GM10248 (cell line): ENCODE data around the gene SMURF2.

Source experiments
- CTCF ChIA-PET: fragments of 300-600 bp; sonication (Branson Sonifier 250); formaldehyde crosslinking; extraction: SDS; loops from one replicate; lab custom pipeline; 2021; ENCODE audit warnings: antibody characterized with exemption; lab: Yijun Ruan, JAX
- POLR2A ChIA-PET: fragments of 350-650 bp; sonication (Branson Sonifier 250); formaldehyde crosslinking; extraction: SDS; loops from one replicate; lab custom pipeline; 2020; ENCODE audit warnings: antibody characterized with exemption; lab: Yijun Ruan, JAX
- DNase-seq: peaks from one replicate; pipeline ENCODE4 v3.0.0; 2012; ENCODE audit errors: extremely low spot score
- CTCF ChIP-seq: IDR thresholded peaks from 2 replicates; pipeline ENCODE4 v1.5.1; 2012; ENCODE audit warnings: mild to moderate bottlenecking, low read depth; ENCODE audit errors: extremely low read depth, missing control alignments, control extremely low read depth

Gene SMURF2

DNA sequence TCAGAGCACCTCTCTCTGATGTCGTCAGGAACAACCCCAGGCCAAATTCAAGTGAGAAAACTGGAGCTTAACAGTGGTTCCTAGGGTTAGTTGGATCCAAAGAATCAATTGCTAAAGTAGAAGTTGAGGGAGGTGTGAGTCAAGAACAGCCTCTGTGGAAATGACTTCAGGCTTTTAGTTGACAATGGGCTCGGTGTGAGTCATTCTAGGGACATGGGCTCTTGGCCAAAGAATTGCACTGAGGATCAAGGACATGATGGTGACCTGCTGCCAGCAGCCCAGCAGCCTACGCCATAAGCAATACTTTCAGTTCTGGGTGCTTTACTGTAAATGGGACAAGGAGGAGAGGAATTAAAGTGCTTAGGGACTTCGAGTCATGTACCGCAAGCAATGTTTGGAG, 32.1 kb upstream of the SMURF2 start:
- no peak for DNase-seq
- CTCF ChIA-PET, result no interaction called here

GRCh38 chr17:64692187-64692586, 30.1 kb upstream of the SMURF2 start:
- POLR2A ChIA-PET, result no interaction called here
- DNase-seq, result no peak
- TF ChIP-seq CTCF, result no peak
- CTCF ChIA-PET, result interaction anchor here (1.3 kb wide), 1 partner anchor 13 kb away, joined by 3 read pairs; no protein-coding TSS in a partner anchor

More for the DNA sequence above, 32.1 kb upstream of the SMURF2 start:
- POLR2A ChIA-PET, result no interaction called here
- no peak for TF ChIP-seq CTCF

DNA sequence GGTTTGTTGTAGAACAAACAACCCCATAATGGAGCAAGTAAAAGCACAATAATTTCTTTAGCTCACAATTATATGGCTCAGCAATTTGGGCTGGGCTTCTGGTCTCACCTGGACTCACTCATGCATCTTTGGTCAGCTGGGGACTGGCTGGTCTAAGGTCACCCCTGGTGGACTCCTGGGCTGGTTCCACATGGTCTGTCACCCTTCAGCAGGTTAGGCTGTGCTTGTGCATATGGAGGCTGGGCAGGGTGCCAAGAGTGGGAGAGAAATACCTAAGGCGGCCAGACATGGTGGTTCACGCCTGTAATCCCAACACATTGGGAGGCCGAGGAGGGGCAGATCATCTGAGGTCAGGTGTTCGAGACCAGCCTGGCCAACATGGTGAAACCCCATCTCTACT, 27.0 kb upstream of the SMURF2 start:
- POLR2A ChIA-PET, result no interaction called here

DNA sequence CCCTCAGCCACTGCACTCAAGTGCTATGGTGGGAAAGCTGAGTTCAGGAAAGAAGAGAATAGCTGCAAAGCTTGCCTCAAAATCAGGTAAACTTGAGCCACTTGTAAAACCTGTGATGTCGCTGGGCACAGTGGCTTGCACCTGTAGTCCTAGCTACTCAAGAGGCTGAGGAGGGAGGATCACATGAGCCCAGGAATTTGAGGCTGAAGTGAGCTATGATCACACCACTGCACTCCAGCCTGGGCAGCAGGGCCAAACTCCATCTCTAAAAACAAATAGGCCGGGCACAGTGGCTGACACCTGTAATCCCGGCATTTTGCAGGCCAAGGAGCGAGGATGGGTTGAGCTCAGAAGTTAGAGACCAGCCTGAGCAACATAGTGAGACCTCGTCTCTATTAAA, 26.4 kb upstream of the SMURF2 start:
- TF ChIP-seq CTCF, result no peak
- ChIA-PET POLR2A (no interaction called here), CTCF (interaction anchor here (1.0 to 1.1 kb wide), 2 partner anchors 20 to 89 kb away, joined by 3 read pairs; no protein-coding TSS in a partner anchor)
- DNase-seq, result no peak

More for the DNA sequence above, 27.0 kb upstream of the SMURF2 start:
- CTCF ChIA-PET, result interaction anchor here (1.0 kb wide), 1 partner anchor 19 kb away, joined by 3 read pairs; no protein-coding TSS in a partner anchor
- DNase-seq, result no peak
- TF ChIP-seq CTCF, result no peak

DNA sequence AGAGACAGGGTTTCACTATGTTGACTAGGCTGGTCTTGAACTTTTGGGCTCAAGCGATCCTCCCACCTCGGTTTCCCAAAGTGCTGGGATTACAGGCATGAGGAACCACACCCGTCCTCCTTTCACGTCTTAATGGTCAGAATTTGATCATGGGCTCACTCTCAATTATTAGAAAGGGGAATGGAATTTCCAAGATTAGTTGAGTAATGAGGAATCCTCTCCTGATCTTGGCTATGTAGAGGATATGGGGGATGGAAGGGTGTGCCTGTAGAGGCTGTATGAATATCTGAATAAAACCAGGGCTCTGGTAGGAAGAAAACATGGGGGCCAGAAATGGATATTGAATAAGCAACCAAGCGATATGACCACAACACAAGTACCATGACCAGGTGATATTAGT, 25.9 kb upstream of the SMURF2 start:
- CTCF ChIA-PET, result interaction anchor here (1.0 to 1.5 kb wide), 3 partner anchors 20 to 368 kb away, joined by 3 to 4 read pairs (median 3); no protein-coding TSS in a partner anchor
- no peak for DNase-seq
- no peak for TF ChIP-seq CTCF
- POLR2A ChIA-PET, result no interaction called here

DNA sequence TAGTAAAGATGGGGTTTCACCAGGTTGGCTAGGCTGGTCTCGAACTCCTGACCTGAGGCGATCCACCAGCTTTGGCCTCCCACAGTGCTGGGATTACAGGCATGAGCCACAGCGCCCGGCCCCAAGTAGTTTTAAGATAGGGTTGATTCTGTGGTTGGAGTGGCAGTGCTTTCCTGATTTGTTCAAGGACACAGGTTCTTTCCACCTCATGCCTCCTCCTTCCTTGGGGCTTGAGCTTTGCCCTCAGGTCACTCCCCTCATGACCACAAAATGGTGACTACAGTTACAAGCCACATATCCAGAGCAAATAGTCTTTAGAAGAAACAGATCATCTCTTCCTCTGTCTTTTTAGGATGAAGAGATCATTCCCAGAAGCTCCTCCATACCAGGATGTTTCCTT, 25.3 kb upstream of the SMURF2 start:
- no peak for TF ChIP-seq CTCF
- POLR2A ChIA-PET, result no interaction called here
- CTCF ChIA-PET, result interaction anchor here (1.4 to 1.5 kb wide), 2 partner anchors 10 to 367 kb away, joined by 4 read pairs; no protein-coding TSS in a partner anchor
- no peak for DNase-seq
